ENCODE data around the gene SPTLC3. TPM values are rescaled to one million over a fixed set of nuclear protein-coding genes. Genes with fewer than 3 reads are reported as not detected.

Gene SPTLC3
- total RNA-seq, 4 donors from 2014 or later: 15.9 to 21.9 (median 18.7) TPM

DNA sequence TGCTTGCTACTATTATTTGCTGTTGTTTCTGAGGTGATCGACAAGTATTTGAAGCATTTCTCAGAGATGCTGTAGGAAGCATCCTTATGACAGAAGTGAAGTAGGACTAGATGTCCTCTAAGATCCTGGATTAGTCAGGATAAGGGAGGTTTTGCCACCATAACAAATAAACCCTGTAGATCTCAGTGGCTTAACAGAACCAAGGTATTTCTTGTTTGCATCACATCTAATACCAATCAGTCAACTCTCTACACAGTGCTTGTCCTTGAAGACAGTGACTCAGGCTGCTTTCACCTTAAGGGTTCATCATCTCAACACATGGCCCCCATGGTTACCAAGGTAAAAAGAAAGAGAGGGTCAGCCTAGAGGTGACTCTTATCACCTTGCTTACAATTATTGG is 119.4 kb downstream of the SPTLC3 start:
- Histone ChIP-seq H3K4me3 (no peak overlapping the region), H3K36me3 (peaks cover 0 to 28% (median 0%) of the 10 kb centered on the region in 3 donors), H3K4me1 (no peaks in the 10 kb centered on the region), H3K27me3 (no peaks in the 10 kb centered on the region), H3K27ac (no peak overlapping the region), H3K9me3 (no peaks in the 10 kb centered on the region)
- TF ChIP-seq CTCF (IDR thresholded peaks at IDR 0.05): no peak
- no peak for TF ChIP-seq POLR2A (IDR thresholded peaks at IDR 0.05)
- DNase-seq: no peak

GRCh38 chr20:13130061-13130706 is 121.4 kb downstream of the SPTLC3 start:
- no peak for DNase-seq
- H3K4me3 ChIP-seq: no peak overlapping the region
- TF ChIP-seq POLR2A (IDR thresholded peaks at IDR 0.05) (no peak), CTCF (IDR thresholded peaks at IDR 0.05) (no peak)
- no peaks in the 10 kb centered on the region for H3K4me1 ChIP-seq
- H3K36me3 ChIP-seq: peaks cover 0 to 33% (median 0%) of the 10 kb centered on the region in 3 donors
- no peaks in the 10 kb centered on the region for H3K9me3 ChIP-seq
- H3K27me3 ChIP-seq: no peaks in the 10 kb centered on the region
- no peak overlapping the region for H3K27ac ChIP-seq

DNA sequence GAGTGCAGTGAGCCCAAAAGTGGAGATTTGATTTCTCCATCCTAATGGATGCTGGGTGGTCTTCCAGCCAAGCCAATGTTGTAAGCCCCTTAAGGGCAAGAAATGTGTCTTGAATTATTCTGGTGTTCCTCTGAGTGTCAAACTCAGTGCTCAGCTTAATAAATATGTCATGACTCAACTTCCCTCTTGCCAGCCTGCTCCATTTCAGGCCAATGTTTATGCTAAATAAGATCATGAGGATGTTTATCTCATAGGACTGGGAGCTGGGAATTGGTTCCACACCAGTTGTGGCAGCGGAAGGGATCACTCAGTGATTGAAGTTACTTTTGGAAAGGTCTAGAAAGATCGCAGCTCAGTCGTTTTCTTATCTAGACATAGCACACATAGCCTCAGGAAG is 121.9 kb downstream of the SPTLC3 start:
- H3K36me3 ChIP-seq: peaks cover 0 to 33% (median 0%) of the 10 kb centered on the region in 3 donors
- H3K27me3 ChIP-seq: no peaks in the 10 kb centered on the region
- DNase-seq: no peak
- H3K4me1 ChIP-seq: no peaks in the 10 kb centered on the region
- no peaks in the 10 kb centered on the region for H3K9me3 ChIP-seq
- no peak for TF ChIP-seq CTCF (IDR thresholded peaks at IDR 0.05)
- no peak for TF ChIP-seq POLR2A (IDR thresholded peaks at IDR 0.05)
- H3K4me3 ChIP-seq: no peak overlapping the region
- no peak overlapping the region for H3K27ac ChIP-seq

GRCh38 chr20:13131688-13132087 is 122.9 kb downstream of the SPTLC3 start:
- Histone ChIP-seq H3K36me3 (peaks cover 0 to 31% (median 0%) of the 10 kb centered on the region in 3 donors), H3K27me3 (no peaks in the 10 kb centered on the region), H3K4me1 (no peaks in the 10 kb centered on the region), H3K4me3 (no peak overlapping the region), H3K9me3 (no peaks in the 10 kb centered on the region), H3K27ac (no peak overlapping the region)
- TF ChIP-seq CTCF (IDR thresholded peaks at IDR 0.05): no peak
- TF ChIP-seq POLR2A (IDR thresholded peaks at IDR 0.05): no peak
- no peak for DNase-seq

- no peaks in the 10 kb centered on the region for H3K36me3 ChIP-seq
- DNase-seq: no peak
- no peaks in the 10 kb centered on the region for H3K27me3 ChIP-seq
- no peak overlapping the region for H3K4me3 ChIP-seq
- H3K4me1 ChIP-seq: no peaks in the 10 kb centered on the region
- H3K9me3 ChIP-seq: no peaks in the 10 kb centered on the region
- TF ChIP-seq POLR2A (IDR thresholded peaks at IDR 0.05) (no peak), CTCF (IDR thresholded peaks at IDR 0.05) (no peak)
- no peak overlapping the region for H3K27ac ChIP-seq
Observed at GRCh38 chr20:13139459-13140150, 130.8 kb downstream of the SPTLC3 start.

Measured in Peyer's patch (tissue), 4 donors.